Psoas muscle (tissue), 8 donors: Measurements from ENCODE around the gene DNHD1. TPM values are rescaled to one million over a fixed set of nuclear protein-coding genes. Genes with fewer than 3 reads are reported as not detected.
A peak's percentile ranks its signal among the peaks of the same experiment; 100 is the strongest.

Experiments
- ATAC-seq, 4 donors: fragments of 200-7000 bp; cut with Tn5 transposase; one replicate each; pipeline ENCODE4 v1.9.1; 2020; ENCODE audit warnings: moderate library complexity in 3 of 4, mild to moderate bottlenecking in 2 of 4
- DNase-seq, 2 donors: peaks; one replicate each; pipeline ENCODE4 v3.0.0-alpha.2; 2020
- H3K27ac ChIP-seq: fragments of 200-600 bp; one replicate; pipeline ENCODE4 v1.8.0; 2022
- H3K27me3 ChIP-seq, 3 donors: fragments of 200-600 bp in 1 of 3; one replicate each; pipeline versions ENCODE4 v1.6.1 to v1.8.0; 2013 to 2022; ENCODE audit warnings: low read length in 2 of 3, mild to moderate bottlenecking in 2 of 3, moderate library complexity in 1 of 3; ENCODE audit not compliant: insufficient read depth in 3 of 3
- H3K36me3 ChIP-seq, 2 donors: fragments of 200-600 bp in 1 of 2; one replicate each; pipeline versions ENCODE4 v1.6.1 to v1.8.0; 2013 to 2022; ENCODE audit warnings: low read depth in 1 of 2, mild to moderate bottlenecking in 1 of 2, moderate library complexity in 1 of 2; ENCODE audit not compliant: insufficient read depth in 1 of 2
- H3K4me1 ChIP-seq: fragments of 200-600 bp; one replicate; pipeline ENCODE4 v1.8.0; 2022
- H3K4me3 ChIP-seq: fragments of 200-600 bp; one replicate; pipeline ENCODE4 v1.8.0; 2022; ENCODE audit warnings: mild to moderate bottlenecking
- H3K9me3 ChIP-seq: fragments of 200-600 bp; one replicate; pipeline ENCODE4 v1.8.0; 2022
- WGBS, 3 donors: extraction: QIAGEN DNeasy Blood & Tissue Kit; methylation state at CpG; one replicate each; pipeline versions ENCODE4 v1.1.6 to v1.1.7; 2013; 5-methylcytosine and 5-hydroxymethylcytosine counted together
- intact Hi-C, 2 donors: fragments of 100-400 bp; cut with DNase I; formaldehyde crosslinking; loops; one replicate each; pipeline versions ENCODE4 v1.11.0 to v1.14.2; 2022
- long read RNA-seq, 2 donors: library from polyadenylated mRNA; unstranded; transcript quantifications; one replicate each; pipeline ENCODE4 v2.0.0, GENCODE V29; 2021
- polyA plus RNA-seq, 3 donors: library from polyadenylated mRNA; stranded (reverse); fragments of 200-250 nt; gene quantifications; one replicate each; pipeline ENCODE4 v1.2.3, GENCODE V29; 2013
- total RNA-seq, 4 donors: library from RNA; stranded (reverse); fragmentation: NEBNext Ultra II Directional in 2 of 4; extraction: Animal tissue kit (Norgen Biotek cat#: 25700) in 2 of 4; gene quantifications; one replicate each; pipeline versions ENCODE4 v1.2.1 to v1.2.4, GENCODE V29; 2021 to 2023
- TF ChIP-seq, protein P1 (sequence below): fragments of 200-600 bp; IDR thresholded peaks from one replicate; pipeline ENCODE4 v1.8.0; 2022; ENCODE audit warnings: antibody characterized with exemption
- donor health status: healthy with polysubstance abuse.
- donor health status: DM: no; HTN: no; CAD: no; lungs with moderate emphysema.
- donor health status: Bipolar disorder and iron deficiency.
- donor health status: healthy.
- donor health status: DM: yes; HTN: yes; CAD: no.
- donor health status: DM: no; HTN: no; CAD: no.
- donor health status: DM: no; HTN: no; CAD: no.
- donor health status: DM: yes; HTN: yes; CAD: no.

The DNHD1 gene, protein sequence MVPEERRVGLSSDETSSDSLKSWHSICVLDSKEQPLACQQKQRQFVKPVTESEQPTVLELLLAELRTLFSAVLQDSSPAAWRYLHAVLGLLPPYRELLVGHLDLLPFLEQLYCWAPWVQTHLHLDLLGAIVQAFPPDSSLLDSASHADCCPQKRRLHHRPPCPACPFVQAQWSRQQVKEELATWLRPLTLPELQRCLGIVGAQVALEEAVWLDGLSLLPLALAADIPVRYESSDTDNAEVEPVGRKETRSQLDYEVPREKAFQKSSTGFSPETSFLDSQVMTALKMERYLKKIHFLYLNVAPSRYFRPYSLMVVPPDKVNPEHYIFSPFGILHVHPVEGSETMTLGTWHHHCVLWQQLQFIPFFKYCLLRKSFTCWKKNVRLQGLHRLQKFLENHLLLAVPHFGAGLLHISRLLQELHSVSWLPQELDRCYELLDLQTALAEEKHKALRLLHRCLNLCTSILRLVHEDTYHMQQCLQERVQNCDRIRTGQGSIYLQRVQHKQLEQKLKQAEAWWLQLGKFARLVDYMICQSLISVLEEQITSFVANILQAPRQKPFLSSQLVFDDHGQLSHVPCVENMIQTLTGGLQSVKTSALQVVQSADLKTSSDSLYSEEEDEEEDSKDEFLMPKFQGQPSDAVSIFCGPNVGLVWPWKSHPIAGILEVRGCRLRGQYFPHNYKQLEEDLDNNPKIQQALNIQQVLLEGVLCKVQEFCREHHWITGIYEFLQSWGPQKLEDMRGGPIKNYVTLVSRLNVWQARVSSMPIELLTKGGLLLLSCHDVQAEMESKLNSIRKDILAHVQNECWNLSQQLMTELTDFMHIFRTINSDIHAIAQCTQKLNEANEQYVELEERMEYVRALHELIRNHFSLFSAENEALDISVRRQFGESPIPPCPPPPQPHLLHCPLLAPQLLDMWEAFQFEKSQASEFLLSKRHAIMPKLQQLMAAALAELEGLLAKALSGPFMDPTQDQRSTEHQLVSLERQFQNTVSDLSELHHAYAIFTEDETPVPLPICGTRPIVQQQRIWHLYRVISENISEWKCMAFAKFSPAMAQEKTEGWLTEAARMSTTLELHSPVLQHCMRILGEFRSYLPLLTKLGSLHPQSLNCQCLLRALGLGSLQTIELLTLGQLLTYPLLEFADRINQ (N-terminal part only)
- total RNA-seq (1 to 10 TPM; 3.1 to 7.8 (median 3.5) TPM), polyA plus RNA-seq (1 to 10 TPM; 2.0 to 9.0 (median 3.4) TPM)
- long read RNA-seq, donor 1, partial matches to known transcripts, result 0 of 3 reads
- long read RNA-seq, donor 1, other reads (novel, unspliced or antisense), result 3 of 3 reads
- long read RNA-seq, donor 2, partial matches to known transcripts, result 0 of 9 reads
- long read RNA-seq, donor 2, other reads (novel, unspliced or antisense), result 9 of 9 reads

DNA sequence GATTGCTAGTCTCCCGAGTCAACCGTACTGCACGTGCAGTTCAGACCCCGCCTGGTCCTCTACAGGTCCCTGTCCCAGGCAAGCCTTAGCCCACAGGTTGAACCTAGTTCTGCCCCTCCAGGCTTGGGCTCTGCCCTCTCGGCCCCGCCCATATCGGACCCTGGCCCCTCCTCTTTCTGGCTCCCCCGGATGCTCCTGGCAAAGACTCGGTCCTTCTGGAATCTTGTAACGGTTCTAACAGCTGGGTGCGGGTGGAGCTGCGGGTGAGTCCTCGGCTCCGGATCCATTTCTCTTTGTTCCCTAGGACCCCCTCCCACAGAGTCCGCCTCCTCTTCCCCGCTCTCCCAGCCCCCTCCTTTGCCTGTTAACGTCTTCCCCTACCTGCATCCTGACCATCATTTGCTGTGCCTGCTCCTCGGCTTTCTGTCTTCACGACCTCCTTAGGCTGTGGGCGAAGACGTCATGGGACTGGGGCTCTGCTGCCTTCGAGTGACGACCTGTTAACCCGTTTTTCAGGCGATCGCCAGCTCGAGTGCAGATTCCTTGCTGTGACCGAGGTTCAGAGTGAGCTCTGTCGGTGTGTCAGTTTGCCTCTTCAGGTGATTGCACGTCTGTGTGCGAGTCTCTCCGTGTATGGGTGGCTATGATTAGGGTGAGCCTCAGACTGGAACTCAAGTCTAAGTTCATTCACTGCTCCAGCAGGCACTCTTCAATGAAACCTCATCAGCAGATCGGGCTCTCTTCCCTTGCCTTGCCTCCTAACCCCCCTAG lies at the start of gene DNHD1:
Gene DNHD1 (plus strand): TSS at position 212 of the 771 bp plus-strand sequence. CDS start 936 bp downstream, outside the sequence.
- TF ChIP-seq, protein P1, sequence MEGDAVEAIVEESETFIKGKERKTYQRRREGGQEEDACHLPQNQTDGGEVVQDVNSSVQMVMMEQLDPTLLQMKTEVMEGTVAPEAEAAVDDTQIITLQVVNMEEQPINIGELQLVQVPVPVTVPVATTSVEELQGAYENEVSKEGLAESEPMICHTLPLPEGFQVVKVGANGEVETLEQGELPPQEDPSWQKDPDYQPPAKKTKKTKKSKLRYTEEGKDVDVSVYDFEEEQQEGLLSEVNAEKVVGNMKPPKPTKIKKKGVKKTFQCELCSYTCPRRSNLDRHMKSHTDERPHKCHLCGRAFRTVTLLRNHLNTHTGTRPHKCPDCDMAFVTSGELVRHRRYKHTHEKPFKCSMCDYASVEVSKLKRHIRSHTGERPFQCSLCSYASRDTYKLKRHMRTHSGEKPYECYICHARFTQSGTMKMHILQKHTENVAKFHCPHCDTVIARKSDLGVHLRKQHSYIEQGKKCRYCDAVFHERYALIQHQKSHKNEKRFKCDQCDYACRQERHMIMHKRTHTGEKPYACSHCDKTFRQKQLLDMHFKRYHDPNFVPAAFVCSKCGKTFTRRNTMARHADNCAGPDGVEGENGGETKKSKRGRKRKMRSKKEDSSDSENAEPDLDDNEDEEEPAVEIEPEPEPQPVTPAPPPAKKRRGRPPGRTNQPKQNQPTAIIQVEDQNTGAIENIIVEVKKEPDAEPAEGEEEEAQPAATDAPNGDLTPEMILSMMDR, result no peak
- ATAC-seq (peak in 3 of 4 donors; percentile 14 to 50 (median 31)), DNase-seq (peak in 1 of 2 donors; percentile 57)
- H3K9me3 ChIP-seq, result no peaks in the 10 kb centered on the region
- H3K4me1 ChIP-seq, result no peaks in the 10 kb centered on the region
- WGBS, 3 donors, result 43 to 48% (median 45%) methylated on average over 32 to 33 of the region's 33 CpGs
- H3K36me3 ChIP-seq, result peaks cover 0 to 46% of the 10 kb centered on the region in 2 donors
- intact Hi-C loops, result no loop called here
- no peaks in the 10 kb centered on the region for H3K27me3 ChIP-seq
- H3K27ac ChIP-seq, result no peak within 1 kb of the TSS
- no peak within 1 kb of the TSS for H3K4me3 ChIP-seq

DNA sequence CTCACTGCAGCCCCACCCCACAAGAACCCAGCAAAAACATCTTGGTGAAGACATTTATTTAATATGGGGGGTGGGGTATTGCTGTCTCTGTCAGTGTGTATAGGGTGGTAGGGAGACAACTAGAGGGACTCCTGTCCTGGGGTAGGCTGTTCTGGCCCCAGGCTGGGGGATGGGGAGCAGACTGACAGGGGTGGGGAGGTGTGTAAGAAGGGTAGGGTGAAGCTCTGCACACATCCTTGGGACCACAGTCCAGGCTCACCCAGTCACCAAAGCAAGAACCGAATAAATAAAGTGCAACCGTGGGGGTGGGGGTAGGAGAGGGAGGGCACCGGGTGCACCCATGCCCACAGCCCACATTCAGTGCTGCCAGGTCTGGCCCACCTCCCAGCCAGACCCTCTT lies 48.5 kb upstream of the DNHD1 start:
- H3K36me3 ChIP-seq, result peaks cover 7 to 54% of the 10 kb centered on the region in 2 donors
- no peaks in the 10 kb centered on the region for H3K27me3 ChIP-seq
- DNase-seq (no peak), ATAC-seq (no peak)
- intact Hi-C loops, result no loop called here
- H3K4me3 ChIP-seq, result no peak overlapping the region
- H3K9me3 ChIP-seq, result no peaks in the 10 kb centered on the region
- H3K4me1 ChIP-seq, result no peaks in the 10 kb centered on the region
- WGBS, 3 donors, result 91 to 95% (median 94%) methylated on average over 3 of the region's 3 CpGs
- TF ChIP-seq, protein P1, result no peak
- H3K27ac ChIP-seq, result no peak overlapping the region

DNA sequence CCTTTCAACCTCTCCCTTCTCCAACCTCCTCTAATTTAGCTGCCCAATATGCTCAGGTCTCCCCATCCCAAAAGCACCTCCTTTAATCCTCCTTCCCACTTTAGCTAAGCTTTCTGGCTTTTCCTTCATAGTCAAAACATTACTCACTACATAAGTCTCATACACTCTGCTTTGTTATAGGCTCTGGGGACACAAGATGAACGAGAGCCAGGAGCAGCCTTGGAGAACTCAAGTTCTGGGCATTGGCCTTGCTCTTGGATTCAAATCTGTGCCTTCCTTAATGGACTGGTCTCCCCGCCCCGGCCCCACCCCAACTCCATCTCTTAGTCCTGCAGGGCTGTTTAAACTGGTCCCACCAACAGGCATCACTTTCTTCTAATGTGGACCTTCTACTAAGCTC lies 44.9 kb upstream of the DNHD1 start:
- ATAC-seq, result no peak
- TF ChIP-seq, protein P1, result no peak
- intact Hi-C loops, result no loop called here
- DNase-seq, result no peak
- H3K27me3 ChIP-seq, result no peaks in the 10 kb centered on the region
- peaks cover 10 to 88% of the 10 kb centered on the region in 2 donors for H3K36me3 ChIP-seq
- no peak overlapping the region for H3K27ac ChIP-seq
- no peak overlapping the region for H3K4me3 ChIP-seq
- H3K4me1 ChIP-seq, result peaks cover 11% of the 10 kb centered on the region
- 85 to 90% (median 88%) methylated on average over 3 of the region's 3 CpGs for WGBS, 3 donors
- no peaks in the 10 kb centered on the region for H3K9me3 ChIP-seq

DNA sequence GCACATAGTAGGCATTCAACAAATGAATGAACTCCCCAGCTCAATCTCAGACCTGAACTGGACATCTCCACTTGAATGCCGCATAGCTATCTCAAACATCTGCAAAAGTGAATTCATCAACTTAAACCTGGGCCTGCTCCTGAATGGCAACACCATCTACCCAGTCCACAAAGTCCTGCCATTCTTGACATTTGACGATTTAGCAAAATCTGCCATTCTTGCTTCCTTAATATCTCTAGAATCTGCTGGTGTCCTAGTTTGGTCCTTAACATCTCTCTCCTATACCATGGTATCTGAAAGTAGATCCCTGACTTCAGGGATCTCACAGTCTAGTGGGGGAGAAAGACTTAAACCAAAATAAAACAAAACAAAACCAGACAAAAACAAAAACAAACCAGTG lies 43.9 kb upstream of the DNHD1 start:
- H3K36me3 ChIP-seq, result peaks cover 10 to 89% of the 10 kb centered on the region in 2 donors
- 93 to 96% (median 94%) methylated on average over 2 of the region's 2 CpGs for WGBS, 3 donors
- peaks cover 11% of the 10 kb centered on the region for H3K4me1 ChIP-seq
- no peaks in the 10 kb centered on the region for H3K27me3 ChIP-seq
- no peak overlapping the region for H3K4me3 ChIP-seq
- intact Hi-C loops, result no loop called here
- DNase-seq (no peak), ATAC-seq (no peak)
- TF ChIP-seq, protein P1, result no peak
- H3K27ac ChIP-seq, result no peak overlapping the region
- no peaks in the 10 kb centered on the region for H3K9me3 ChIP-seq
